Measurements from ENCODE around the gene ZNF212.

The ZNF212 gene

DNA sequence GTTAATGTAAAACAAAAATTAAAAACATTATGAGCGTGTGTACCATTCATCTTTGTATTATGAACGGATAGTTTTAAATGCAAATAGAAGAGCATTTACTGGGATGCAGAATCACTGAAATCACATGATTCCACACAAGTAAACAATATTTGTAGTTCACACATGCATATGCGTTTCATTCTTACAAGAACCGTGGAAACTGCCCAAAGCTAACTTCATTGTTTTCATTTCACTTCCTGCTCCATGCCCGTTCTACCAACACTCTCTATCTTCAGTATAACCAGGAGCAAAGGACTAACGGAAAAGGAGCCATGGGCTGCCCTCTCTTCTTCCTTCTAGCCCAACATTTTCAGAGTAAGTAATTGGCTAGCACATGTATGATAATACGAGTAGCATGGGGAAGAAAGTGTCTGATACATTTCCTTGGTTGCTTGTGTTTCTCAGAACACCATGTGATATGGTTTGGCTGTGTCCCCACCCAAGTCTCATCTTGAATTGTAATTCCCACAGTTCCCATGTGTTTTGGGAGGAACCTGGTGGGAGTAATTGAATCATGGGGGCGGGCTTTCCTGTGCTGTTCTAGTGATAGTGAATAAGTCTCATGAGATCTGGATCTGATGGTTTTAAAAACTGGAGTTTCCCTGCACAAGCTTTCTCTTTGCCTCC is 61.3 kb downstream of the ZNF212 start:
- Histone ChIP-seq H3K27me3 (ENCODE audit: low read depth, low read length) (no peaks in the 10 kb centered on the region), H3K4me3 (ENCODE audit: low read length) (no peak overlapping the region), H3K27ac (ENCODE audit: low read length) (no peak overlapping the region), H3K9ac (ENCODE audit: low read length) (no peak overlapping the region), H2AFZ (ENCODE audit: low read depth, low read length) (peak overlapping the region; percentile 53; the same call in 1 of the 2 replicates), H3K79me2 (ENCODE audit: low read length) (no peaks in the 10 kb centered on the region), H3K36me3 (replicated peaks; ENCODE audit: low read depth, low read length) (peaks cover 16% of the 10 kb centered on the region), H4K20me1 (ENCODE audit: insufficient read depth, low read length) (no peaks in the 10 kb centered on the region), H3K4me1 (ENCODE audit: low read length) (no peaks in the 10 kb centered on the region), H3K4me2 (ENCODE audit: low read length) (no peak overlapping the region), H3K9me3 (ENCODE audit: insufficient read depth, low read length) (no peaks in the 10 kb centered on the region)
- no peak for TF ChIP-seq EZH2phosphoT487 (IDR thresholded peaks at IDR 0.05; ENCODE audit: low read depth)
- TF ChIP-seq, protein P1, sequence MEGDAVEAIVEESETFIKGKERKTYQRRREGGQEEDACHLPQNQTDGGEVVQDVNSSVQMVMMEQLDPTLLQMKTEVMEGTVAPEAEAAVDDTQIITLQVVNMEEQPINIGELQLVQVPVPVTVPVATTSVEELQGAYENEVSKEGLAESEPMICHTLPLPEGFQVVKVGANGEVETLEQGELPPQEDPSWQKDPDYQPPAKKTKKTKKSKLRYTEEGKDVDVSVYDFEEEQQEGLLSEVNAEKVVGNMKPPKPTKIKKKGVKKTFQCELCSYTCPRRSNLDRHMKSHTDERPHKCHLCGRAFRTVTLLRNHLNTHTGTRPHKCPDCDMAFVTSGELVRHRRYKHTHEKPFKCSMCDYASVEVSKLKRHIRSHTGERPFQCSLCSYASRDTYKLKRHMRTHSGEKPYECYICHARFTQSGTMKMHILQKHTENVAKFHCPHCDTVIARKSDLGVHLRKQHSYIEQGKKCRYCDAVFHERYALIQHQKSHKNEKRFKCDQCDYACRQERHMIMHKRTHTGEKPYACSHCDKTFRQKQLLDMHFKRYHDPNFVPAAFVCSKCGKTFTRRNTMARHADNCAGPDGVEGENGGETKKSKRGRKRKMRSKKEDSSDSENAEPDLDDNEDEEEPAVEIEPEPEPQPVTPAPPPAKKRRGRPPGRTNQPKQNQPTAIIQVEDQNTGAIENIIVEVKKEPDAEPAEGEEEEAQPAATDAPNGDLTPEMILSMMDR (IDR thresholded peaks at IDR 0.05; ENCODE audit: low read depth, low read length) = no peak

DNA sequence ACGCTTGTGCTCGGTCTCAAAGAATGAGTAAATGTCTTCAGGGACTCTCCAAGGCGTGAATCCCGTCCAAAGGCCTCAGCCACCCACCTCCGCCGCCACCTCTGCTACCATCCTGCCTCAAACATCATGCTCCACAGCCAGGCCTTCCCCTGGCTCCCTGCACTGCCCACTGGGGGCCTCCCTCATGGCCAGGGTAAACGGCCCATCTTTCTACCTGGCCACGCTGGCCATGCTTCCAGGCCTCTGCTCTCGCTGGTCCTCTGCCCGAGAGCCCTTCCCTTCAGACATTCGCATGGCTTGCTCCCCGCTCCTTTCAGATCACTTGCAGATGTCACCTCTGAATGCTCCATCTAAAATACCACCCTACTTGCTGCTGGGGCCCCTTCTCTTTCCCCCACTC is 62.8 kb downstream of the ZNF212 start:
- Histone ChIP-seq H3K79me2 (ENCODE audit: low read length) (no peaks in the 10 kb centered on the region), H3K4me2 (ENCODE audit: low read length) (no peak overlapping the region), H4K20me1 (ENCODE audit: insufficient read depth, low read length) (no peaks in the 10 kb centered on the region), H3K4me3 (ENCODE audit: low read length) (no peak overlapping the region), H3K27ac (ENCODE audit: low read length) (no peak overlapping the region), H2AFZ (ENCODE audit: low read depth, low read length) (no peak overlapping the region), H3K27me3 (ENCODE audit: low read depth, low read length) (no peaks in the 10 kb centered on the region), H3K36me3 (replicated peaks; ENCODE audit: low read depth, low read length) (peaks cover 7% of the 10 kb centered on the region), H3K4me1 (ENCODE audit: low read length) (no peaks in the 10 kb centered on the region), H3K9ac (ENCODE audit: low read length) (no peak overlapping the region), H3K9me3 (ENCODE audit: insufficient read depth, low read length) (no peaks in the 10 kb centered on the region)
- TF ChIP-seq, protein P1 (IDR thresholded peaks at IDR 0.05; ENCODE audit: low read depth, low read length) = no peak
- TF ChIP-seq EZH2phosphoT487 (IDR thresholded peaks at IDR 0.05; ENCODE audit: low read depth) = no peak

DNA sequence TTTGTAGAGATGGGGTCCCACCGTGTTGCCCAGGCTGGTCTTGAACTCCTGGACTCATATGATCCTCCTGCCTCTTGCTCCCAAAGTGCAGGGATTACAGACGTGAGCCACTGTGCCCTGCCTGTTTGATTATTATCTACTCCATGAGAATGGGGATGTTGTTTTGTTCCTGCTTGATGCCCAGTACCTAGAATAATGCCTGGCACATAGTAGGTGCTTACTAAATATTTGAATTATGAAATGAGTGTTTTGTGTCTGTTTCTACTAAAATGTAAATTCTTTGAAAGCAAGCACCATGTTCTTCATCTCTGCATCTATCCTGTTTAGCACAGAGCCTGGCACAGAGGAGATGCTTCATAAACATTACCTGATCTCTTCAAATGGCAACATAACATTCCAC is 63.4 kb downstream of the ZNF212 start:
- Histone ChIP-seq H3K9ac (ENCODE audit: low read length) (no peak overlapping the region), H3K4me3 (ENCODE audit: low read length) (no peak overlapping the region), H3K27me3 (ENCODE audit: low read depth, low read length) (no peaks in the 10 kb centered on the region), H3K79me2 (ENCODE audit: low read length) (no peaks in the 10 kb centered on the region), H3K4me2 (ENCODE audit: low read length) (no peak overlapping the region), H3K9me3 (ENCODE audit: insufficient read depth, low read length) (no peaks in the 10 kb centered on the region), H3K36me3 (replicated peaks; ENCODE audit: low read depth, low read length) (peaks cover 4% of the 10 kb centered on the region), H2AFZ (ENCODE audit: low read depth, low read length) (no peak overlapping the region), H3K4me1 (ENCODE audit: low read length) (no peaks in the 10 kb centered on the region), H4K20me1 (ENCODE audit: insufficient read depth, low read length) (no peaks in the 10 kb centered on the region), H3K27ac (ENCODE audit: low read length) (no peak overlapping the region)
- TF ChIP-seq, protein P1 (IDR thresholded peaks at IDR 0.05; ENCODE audit: low read depth, low read length) = no peak

DNA sequence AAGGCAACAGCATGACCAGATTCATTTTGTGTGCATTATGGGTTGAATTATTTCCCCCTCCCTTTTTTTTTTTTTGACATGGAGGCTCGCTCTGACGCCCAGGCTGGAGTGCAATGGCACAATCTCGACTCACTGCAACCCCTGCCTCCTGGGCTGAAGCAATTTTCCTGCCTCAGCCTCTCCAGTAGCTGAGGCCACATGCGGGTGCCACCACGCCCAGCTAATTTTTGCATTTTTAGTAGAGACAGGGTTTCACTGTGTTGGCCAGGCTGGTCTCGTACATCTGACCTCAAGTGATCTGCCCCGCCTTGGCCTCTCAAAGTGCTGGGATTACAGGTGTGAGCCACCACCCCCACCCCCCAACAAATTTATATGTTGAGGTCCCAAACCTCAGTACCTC is 64.6 kb downstream of the ZNF212 start:
- H3K36me3 ChIP-seq (replicated peaks; ENCODE audit: low read depth, low read length) = no peaks in the 10 kb centered on the region
- no peaks in the 10 kb centered on the region for H4K20me1 ChIP-seq (ENCODE audit: insufficient read depth, low read length)
- H3K4me3 ChIP-seq (ENCODE audit: low read length) = no peak overlapping the region
- H2AFZ ChIP-seq (ENCODE audit: low read depth, low read length) = no peak overlapping the region
- no peaks in the 10 kb centered on the region for H3K79me2 ChIP-seq (ENCODE audit: low read length)
- no peak overlapping the region for H3K27ac ChIP-seq (ENCODE audit: low read length)
- no peaks in the 10 kb centered on the region for H3K4me1 ChIP-seq (ENCODE audit: low read length)
- no peak overlapping the region for H3K4me2 ChIP-seq (ENCODE audit: low read length)
- H3K9ac ChIP-seq (ENCODE audit: low read length) = no peak overlapping the region
- no peaks in the 10 kb centered on the region for H3K27me3 ChIP-seq (ENCODE audit: low read depth, low read length)
- TF ChIP-seq, protein P1 (IDR thresholded peaks at IDR 0.05; ENCODE audit: low read depth, low read length) = no peak
- TF ChIP-seq EZH2phosphoT487 (IDR thresholded peaks at IDR 0.05; ENCODE audit: low read depth) = no peak
- H3K9me3 ChIP-seq (ENCODE audit: insufficient read depth, low read length) = no peaks in the 10 kb centered on the region
